NAMALWA (cell line): ENCODE results near the gene SIRPB2.

Source experiments
- DNase-seq: peaks from one replicate; pipeline ENCODE4 v3.0.0-alpha.2; 2015; ENCODE audit warnings: low spot score

Gene SIRPB2

GRCh38 chr20:1440024-1440423 is 51.2 kb downstream of the SIRPB2 start:
- peak; percentile 72 for DNase-seq

DNA sequence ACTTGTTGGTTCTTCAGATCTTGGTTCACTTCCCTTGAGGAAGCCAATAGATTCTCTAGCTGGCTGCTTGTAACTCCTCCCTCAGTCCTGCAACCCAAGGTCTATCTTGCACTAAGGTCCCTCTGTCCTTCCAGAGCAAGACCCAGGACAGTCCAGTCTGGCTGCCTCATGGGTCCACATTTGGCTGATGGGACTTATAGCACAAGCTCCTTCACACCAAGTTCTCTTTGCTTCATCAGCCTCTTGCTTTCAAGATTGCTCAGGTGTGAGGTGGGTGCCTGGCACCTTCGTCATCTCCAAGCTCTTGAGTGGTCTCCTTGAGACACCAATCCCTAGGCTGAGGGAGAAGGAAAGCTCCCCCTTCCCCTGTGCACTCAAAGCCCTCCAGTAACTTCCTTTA is 52.9 kb downstream of the SIRPB2 start:
- no peak for DNase-seq

GRCh38 chr20:1437235-1437904 is 53.9 kb downstream of the SIRPB2 start:
- DNase-seq = peak; percentile 86

- DNase-seq = no peak
Measured at GRCh38 chr20:1436263-1436662, 55.0 kb downstream of the SIRPB2 start.

GRCh38 chr20:1435337-1435699 is 55.9 kb downstream of the SIRPB2 start:
- DNase-seq = no peak

- peak; percentile 98 for DNase-seq
Measured at GRCh38 chr20:1434571-1435336, 56.5 kb downstream of the SIRPB2 start.

GRCh38 chr20:1431158-1431557 is 60.1 kb downstream of the SIRPB2 start:
- DNase-seq = peak; percentile 59

GRCh38 chr20:1430004-1430451 is 61.2 kb downstream of the SIRPB2 start:
- no peak for DNase-seq

DNA sequence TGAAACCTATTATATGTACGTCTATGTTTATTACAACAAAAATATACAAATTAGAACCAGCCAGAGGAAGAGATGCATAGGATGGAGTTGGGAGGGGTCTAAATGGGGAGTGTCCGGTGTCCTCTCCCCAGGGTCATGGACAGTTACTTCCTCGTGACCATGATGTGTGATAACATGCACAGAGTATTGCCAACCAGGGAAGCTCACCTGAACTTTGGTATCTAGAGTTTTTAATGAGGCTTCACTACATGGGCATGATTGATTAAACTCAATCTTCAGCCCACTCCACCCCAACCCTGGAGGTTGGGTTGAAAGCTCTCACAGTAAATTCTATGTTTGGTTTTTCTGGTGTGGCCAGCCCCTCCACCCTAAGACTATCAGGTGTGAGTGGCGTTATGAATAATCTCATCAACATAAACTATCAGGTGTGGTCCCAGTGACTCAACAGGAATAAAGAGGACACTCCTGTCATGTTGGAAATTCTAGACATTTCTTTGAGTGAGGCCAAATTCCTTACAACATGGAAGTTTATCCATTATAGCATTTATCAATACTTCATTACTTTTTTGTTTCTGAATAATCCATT is 62.0 kb downstream of the SIRPB2 start:
- DNase-seq = no peak

- DNase-seq = no peak
Measured at GRCh38 chr20:1427457-1428054, 63.7 kb downstream of the SIRPB2 start.

- no peak for DNase-seq
Measured at GRCh38 chr20:1426231-1426849, 64.9 kb downstream of the SIRPB2 start.
